H1 (cell line): ENCODE results near the gene CCDC116. TPM values are rescaled to one million over a fixed set of nuclear protein-coding genes. Genes with fewer than 3 reads are reported as not detected.

ENCODE experiments used
- CTCF ChIA-PET: fragments of 300-600 bp; sonication (Branson Sonifier 250); formaldehyde crosslinking; loops from one replicate; lab custom pipeline; 2021; ENCODE audit not compliant: partially characterized antibody; lab: Charles Lee
- POLR2A ChIA-PET: fragments of 300-600 bp; sonication (Branson Sonifier 250); formaldehyde crosslinking; loops from one replicate; lab custom pipeline; 2021; ENCODE audit warnings: inconsistent platforms; ENCODE audit not compliant: partially characterized antibody; lab: Charles Lee
- DNase-seq, 2 experiments: peaks; one replicate each; pipeline versions ENCODE4 v3.0.0 to v3.0.0-alpha.2; 2010 to 2022; ENCODE audit warnings: low spot score in 2 of 2, low read depth in 1 of 2, mixed read lengths in 1 of 2
- FAIRE-seq: peaks from 2 replicates; lab custom pipeline; 2011; peaks lifted over from hg19 to GRCh38; lab: Jason Lieb, UNC
- H2AFZ ChIP-seq: 2 replicates; pipeline ENCODE4 v1.8.1; 2012; ENCODE audit warnings: low read length, inconsistent platforms
- H2AK5ac ChIP-seq: 2 replicates; pipeline ENCODE4 v1.6.1; 2013; ENCODE audit warnings: low read depth, low read length
- H2BK120ac ChIP-seq: replicated peaks from 2 replicates; pipeline ENCODE3; 2013; ENCODE audit warnings: low read depth, low read length, inconsistent platforms
- H2BK12ac ChIP-seq: 2 replicates; pipeline ENCODE4 v1.6.1; 2013; ENCODE audit warnings: low read depth, low read length
- H2BK15ac ChIP-seq: 2 replicates; pipeline ENCODE4 v1.6.1; 2013; ENCODE audit warnings: low read length
- H2BK20ac ChIP-seq: 2 replicates; pipeline ENCODE4 v1.6.1; 2013; ENCODE audit warnings: low read length
- H2BK5ac ChIP-seq: 2 replicates; pipeline ENCODE4 v1.6.1; 2013; ENCODE audit warnings: low read depth, low read length
- H3K14ac ChIP-seq: 2 replicates; pipeline ENCODE4 v1.6.1; 2013; ENCODE audit warnings: inconsistent platforms; ENCODE audit not compliant: insufficient read length
- H3K18ac ChIP-seq: 2 replicates; pipeline ENCODE4 v1.6.1; 2013; ENCODE audit warnings: low read length; ENCODE audit errors: extremely low read depth
- H3K23ac ChIP-seq: 2 replicates; pipeline ENCODE4 v1.6.1; 2013; ENCODE audit warnings: inconsistent platforms; ENCODE audit not compliant: insufficient read length
- H3K23me2 ChIP-seq: 2 replicates; pipeline ENCODE4 v1.6.1; 2013; ENCODE audit warnings: low read depth, low read length
- H3K27ac ChIP-seq: 2 replicates; pipeline ENCODE4 v1.6.1; 2011; ENCODE audit warnings: low read depth, low read length, inconsistent platforms
- H3K27me3 ChIP-seq, 4 experiments: replicated peaks in 1 of 4; 1 replicate in 1 of 4; 2 replicates in 3 of 4; pipeline versions ENCODE4 v1.6.1 to v1.8.1; 2011 to 2013; ENCODE audit warnings: low read length in 3 of 4, mild to moderate bottlenecking in 3 of 4, inconsistent platforms in 2 of 4, mixed read lengths in 2 of 4, moderate library complexity in 1 of 4; ENCODE audit not compliant: control insufficient read depth in 3 of 4, insufficient read depth in 3 of 4; ENCODE audit errors: extremely low read depth in 1 of 4
- H3K36me3 ChIP-seq, 4 experiments: 2 replicates each; pipeline versions ENCODE4 v1.6.1 to v1.8.1; 2011 to 2013; ENCODE audit warnings: mild to moderate bottlenecking in 4 of 4, low read length in 3 of 4, moderate library complexity in 2 of 4, control low read depth in 1 of 4, inconsistent platforms in 1 of 4; ENCODE audit not compliant: insufficient read depth in 4 of 4, control insufficient read depth in 2 of 4
- H3K4ac ChIP-seq: replicated peaks from 2 replicates; pipeline ENCODE3; 2013; ENCODE audit warnings: low read length, low read depth, mixed read lengths, inconsistent platforms; ENCODE audit not compliant: insufficient read length
- H3K4me1 ChIP-seq, 4 experiments: replicated peaks in 1 of 4; 1 replicate in 1 of 4; 2 replicates in 3 of 4; pipeline versions ENCODE4 v1.6.1 to v1.8.1; 2011 to 2013; ENCODE audit warnings: low read length in 3 of 4, inconsistent platforms in 2 of 4, mixed read lengths in 1 of 4; ENCODE audit not compliant: insufficient read depth in 4 of 4, control insufficient read depth in 3 of 4
- H3K4me2 ChIP-seq, 2 experiments: 2 replicates each; pipeline versions ENCODE4 v1.6.1 to v1.8.1; 2011 to 2013; ENCODE audit warnings: low read depth in 2 of 2, low read length in 2 of 2, control low read depth in 1 of 2, inconsistent platforms in 1 of 2, mild to moderate bottlenecking in 1 of 2; ENCODE audit not compliant: insufficient read depth in 1 of 2
- H3K4me3 ChIP-seq, 4 experiments: fragments of 200-600, 300-600 bp in 1 of 4; sonication (generic), shearing (Covaris generic), sonication (Bioruptor Twin) in 1 of 4; 2 replicates each; pipeline versions ENCODE4 v1.5.1 to v1.8.1; 2011 to 2016; ENCODE audit warnings: low read length in 4 of 4, low read depth in 3 of 4, control low read depth in 2 of 4, inconsistent platforms in 2 of 4, mild to moderate bottlenecking in 2 of 4, mixed read lengths in 1 of 4, moderate library complexity in 1 of 4; ENCODE audit not compliant: insufficient read depth in 2 of 4; ENCODE audit errors: extremely low read depth in 1 of 4
- H3K56ac ChIP-seq: replicated peaks from 2 replicates; pipeline ENCODE3; 2013; ENCODE audit warnings: low read depth, mild to moderate bottlenecking, mixed read lengths, low read length, inconsistent platforms; ENCODE audit not compliant: insufficient read length
- H3K79me1 ChIP-seq: 2 replicates; pipeline ENCODE4 v1.6.1; 2013; ENCODE audit warnings: low read depth, low read length, control low read depth
- H3K79me2 ChIP-seq, 2 experiments: 2 replicates each; pipeline versions ENCODE4 v1.6.1 to v1.8.1; 2012 to 2013; ENCODE audit warnings: low read length in 2 of 2, mild to moderate bottlenecking in 2 of 2, inconsistent platforms in 1 of 2; ENCODE audit not compliant: insufficient read depth in 2 of 2, control insufficient read depth in 1 of 2
- H3K9ac ChIP-seq, 4 experiments: replicated peaks in 1 of 4; 1 replicate in 1 of 4; 2 replicates in 3 of 4; pipeline versions ENCODE4 v1.6.1 to v1.8.1; 2011 to 2013; ENCODE audit warnings: low read depth in 3 of 4, low read length in 3 of 4, control low read depth in 2 of 4, mild to moderate bottlenecking in 2 of 4, moderate library complexity in 2 of 4, inconsistent platforms in 1 of 4; ENCODE audit errors: extremely low read depth in 1 of 4
- H3K9me3 ChIP-seq, 2 experiments: 2 replicates each; pipeline versions ENCODE4 v1.6.1 to v1.8.1; 2012 to 2013; ENCODE audit warnings: mild to moderate bottlenecking in 2 of 2, moderate library complexity in 2 of 2, control low read depth in 1 of 2, inconsistent platforms in 1 of 2, low read depth in 1 of 2, low read length in 1 of 2, mixed read lengths in 1 of 2; ENCODE audit not compliant: insufficient read depth in 2 of 2
- H4K20me1 ChIP-seq, 2 experiments: replicated peaks in 1 of 2; 2 replicates each; pipeline versions ENCODE3 to v1.8.1; 2011 to 2013; ENCODE audit warnings: inconsistent platforms in 2 of 2, low read length in 2 of 2, mild to moderate bottlenecking in 1 of 2; ENCODE audit not compliant: insufficient read depth in 2 of 2, control insufficient read depth in 1 of 2
- H4K5ac ChIP-seq: 2 replicates; pipeline ENCODE4 v1.6.1; 2013; ENCODE audit warnings: low read length, low read depth, mixed read lengths, inconsistent platforms; ENCODE audit not compliant: insufficient read length
- H4K8ac ChIP-seq: 2 replicates; pipeline ENCODE4 v1.8.0; 2013; ENCODE audit warnings: mild to moderate bottlenecking, moderate library complexity, low read length, inconsistent platforms; ENCODE audit not compliant: insufficient read depth; ENCODE audit errors: extremely low read depth
- H4K91ac ChIP-seq: replicated peaks from 2 replicates; pipeline ENCODE3; 2013; ENCODE audit warnings: low read length, mixed read lengths, inconsistent platforms; ENCODE audit not compliant: insufficient read length
- E2F6 ChIP-seq: IDR thresholded peaks from 2 replicates; pipeline ENCODE4 v1.6.1; 2012; ENCODE audit warnings: inconsistent platforms
- HDAC6 ChIP-seq: IDR thresholded peaks from one replicate; pipeline ENCODE4 v1.7.1; 2012; ENCODE audit warnings: low read depth, mild to moderate bottlenecking, inconsistent platforms, low read length, moderate library complexity
- KDM1A ChIP-seq: fragments of 200-600, 300-600 bp; sonication (generic); IDR thresholded peaks from 2 replicates; pipeline ENCODE4 v1.7.1; 2016; ENCODE audit warnings: mild to moderate bottlenecking, low read length, borderline replicate concordance
- POLR2A ChIP-seq, 2 experiments: IDR thresholded peaks; 1 replicate in 1 of 2; 2 replicates in 1 of 2; pipeline ENCODE4 v1.6.1; 2011; ENCODE audit warnings: low read depth in 2 of 2, low read length in 2 of 2, mild to moderate bottlenecking in 2 of 2; ENCODE audit errors: control extremely low read depth in 1 of 2
- POU5F1 ChIP-seq: IDR thresholded peaks from 2 replicates; pipeline ENCODE4 v1.6.1; 2011; ENCODE audit warnings: low read depth, mild to moderate bottlenecking, low read length, moderate library complexity
- RAD21 ChIP-seq, 2 experiments: IDR thresholded peaks in 1 of 2; conservative IDR thresholded peaks in 1 of 2; 2 replicates each; pipeline ENCODE4 v1.6.1; 2011; ENCODE audit warnings: low read depth in 2 of 2, low read length in 2 of 2, improper control_type of control experiment in 1 of 2, inconsistent platforms in 1 of 2, mild to moderate bottlenecking in 1 of 2, moderate library complexity in 1 of 2
- SIX5 ChIP-seq: IDR thresholded peaks from 2 replicates; pipeline ENCODE4 v1.6.1; 2011; ENCODE audit warnings: mild to moderate bottlenecking, low read depth, low read length
- SP1 ChIP-seq: IDR thresholded peaks from 2 replicates; pipeline ENCODE4 v1.6.1; 2011; ENCODE audit warnings: low read depth, low read length
- TBP ChIP-seq: IDR thresholded peaks from 2 replicates; pipeline ENCODE4 v1.6.1; 2011; ENCODE audit warnings: low read depth, low read length, improper control_type of control experiment
- TCF12 ChIP-seq: IDR thresholded peaks from 2 replicates; pipeline ENCODE4 v1.6.1; 2011; ENCODE audit warnings: low read depth, mild to moderate bottlenecking, low read length
- WGBS, 2 experiments: shearing (Covaris generic) in 1 of 2; methylation state at CpG; one replicate each; pipeline versions ENCODE4 v1.1.6 to v1.1.7; 2013 to 2015; ENCODE audit warnings: low lambda C conversion rate in 2 of 2, mixed read lengths in 2 of 2, inconsistent platforms in 1 of 2, low coverage in 1 of 2, missing lambda C conversion rate in 1 of 2; ENCODE audit not compliant: insufficient replicate concordance in 2 of 2, insufficient coverage in 1 of 2, insufficient read length in 1 of 2; ENCODE audit errors: extremely low coverage in 1 of 2, missing lambda C conversion rate in 1 of 2; 5-methylcytosine and 5-hydroxymethylcytosine counted together
- polyA plus RNA-seq, 7 experiments: library from polyadenylated mRNA; depleted of rRNA in 3 of 7; stranded (reverse) in 5 of 7; unstranded in 2 of 7; fragments of >200 nt in 5 of 7; fragments of 200-250 nt in 2 of 7; gene quantifications; 1 replicate in 5 of 7; 2 replicates in 1 of 7; 4 replicates in 1 of 7; pipeline versions ENCODE4 v1.2.1 to v1.2.3, GENCODE V29; 2011 to 2013; ENCODE audit warnings: missing spikeins in 2 of 7, mixed read lengths in 2 of 7
- total RNA-seq: library from RNA; stranded (reverse); fragmentation: NEBNext Ultra II Directional; extraction: Animal tissue kit (Norgen Biotek cat#: 25700); gene quantifications from 2 replicates; pipeline ENCODE4 v1.2.1, GENCODE V29; 2021

CCDC116 gene
- total and polyA plus RNA-seq, 2 of the 8 experiments (the other 6 are each of a cell fraction or from before 2014, with no cell fraction given): 0.08 TPM; not detected in 1

GRCh38 chr22:21684492-21685163, 52.1 kb downstream of the CCDC116 start:
- no peak overlapping the region for H2BK120ac ChIP-seq
- no peak overlapping the region for H3K9ac ChIP-seq
- TF ChIP-seq SP1 (no peak), KDM1A (no peak), SIX5 (no peak), POLR2A (IDR thresholded peaks at IDR 0.05; ENCODE audit: control extremely low read depth in 1 of 2, low read depth in 2 of 2, low read length in 2 of 2) (no peak), HDAC6 (no peak), POU5F1 (no peak), E2F6 (no peak), RAD21 (IDR thresholded peaks at IDR 0.05 in 1 of 2, conservative IDR thresholded peaks at IDR 0.05 in 1 of 2; ENCODE audit: low read depth in 2 of 2, low read length in 2 of 2) (no peak), TBP (no peak), TCF12 (no peak)
- H3K36me3 ChIP-seq: peaks cover 0 to 5% (median 1%) of the 10 kb centered on the region in 4 experiments; a peak in 5 of 8 replicates
- no peak overlapping the region for H2BK5ac ChIP-seq
- no peak overlapping the region for H4K91ac ChIP-seq
- no peak overlapping the region for H4K8ac ChIP-seq
- CTCF ChIA-PET: interaction anchor here (1.2 to 1.5 kb wide), 2 partner anchors 16 to 19 kb away, joined by 4 to 7 read pairs; partner anchors contain the start of gene PPIL2
- no peak overlapping the region for H3K56ac ChIP-seq
- no peak overlapping the region for H2BK20ac ChIP-seq
- H2AK5ac ChIP-seq: no peak overlapping the region
- no peaks in the 10 kb centered on the region for H3K23me2 ChIP-seq
- H3K27me3 ChIP-seq: no peaks in the 10 kb centered on the region
- H3K9me3 ChIP-seq: no peaks in the 10 kb centered on the region
- H3K4ac ChIP-seq: no peak overlapping the region
- DNase-seq (no peak), FAIRE-seq (no peak)
- H3K14ac ChIP-seq: no peak overlapping the region
- H2BK15ac ChIP-seq: no peak overlapping the region
- H3K79me2 ChIP-seq: no peaks in the 10 kb centered on the region
- H3K23ac ChIP-seq: no peak overlapping the region
- no peak overlapping the region for H3K4me2 ChIP-seq
- 92% methylated on average over 18 of the region's 19 CpGs; no CpG with 5 or more reads in 1 of the 2 experiments for WGBS, 2 experiments
- no peak overlapping the region for H2AFZ ChIP-seq
- H4K5ac ChIP-seq: no peak overlapping the region
- POLR2A ChIA-PET: interaction anchor here (0.9 to 2.7 kb wide), 2 partner anchors 16 to 22 kb away, joined by 3 to 11 read pairs; no protein-coding TSS in a partner anchor
- H3K18ac ChIP-seq: no peak overlapping the region
- no peaks in the 10 kb centered on the region for H3K79me1 ChIP-seq
- no peaks in the 10 kb centered on the region for H3K4me1 ChIP-seq
- H4K20me1 ChIP-seq: peaks cover 2 to 9% of the 10 kb centered on the region in 2 experiments
- no peak overlapping the region for H3K4me3 ChIP-seq
- H3K27ac ChIP-seq: no peak overlapping the region
- no peak overlapping the region for H2BK12ac ChIP-seq
